OCI-LY1 (cell line): ENCODE data around the gene ISCU.

Experiments used
- H2AFZ ChIP-seq: fragments of 200-600 bp; sonication (generic), shearing (Covaris generic); 2 replicates; pipeline ENCODE4 v1.6.0; 2014; ENCODE audit warnings: antibody characterized with exemption, mild to moderate bottlenecking, low read length
- H3F3A ChIP-seq: fragments of 200-600 bp; sonication (generic), shearing (Covaris generic); 2 replicates; pipeline ENCODE4 v1.6.0; 2014; ENCODE audit warnings: mild to moderate bottlenecking, antibody characterized with exemption, low read length, moderate library complexity; ENCODE audit not compliant: insufficient read depth
- H3K27ac ChIP-seq: fragments of 200-600 bp; sonication (generic); 2 replicates; pipeline ENCODE4 v1.5.1; 2014; ENCODE audit warnings: low read length, mixed run types, mild to moderate bottlenecking, low read depth; ENCODE audit not compliant: poor library complexity, severe bottlenecking
- H3K27me3 ChIP-seq: fragments of 200-600 bp; sonication (generic); 2 replicates; pipeline ENCODE4 v1.6.0; 2014; ENCODE audit warnings: antibody characterized with exemption, mild to moderate bottlenecking, low read length, moderate library complexity; ENCODE audit not compliant: insufficient read depth
- H3K36me3 ChIP-seq: fragments of 200-600 bp; sonication (generic); 2 replicates; pipeline ENCODE4 v1.6.1; 2014; ENCODE audit warnings: mild to moderate bottlenecking, antibody characterized with exemption, low read length, moderate library complexity, mixed read lengths; ENCODE audit not compliant: insufficient read depth
- H3K4me1 ChIP-seq: fragments of 200-600 bp; sonication (generic); 2 replicates; pipeline ENCODE4 v1.5.1; 2014; ENCODE audit warnings: mild to moderate bottlenecking, low read length, moderate library complexity; ENCODE audit not compliant: insufficient read depth, severe bottlenecking
- H3K4me2 ChIP-seq: fragments of 200-600 bp; sonication (generic), shearing (Covaris generic); 2 replicates; pipeline ENCODE4 v1.6.1; 2014; ENCODE audit warnings: low read length
- H3K4me3 ChIP-seq: fragments of 200-600 bp; sonication (generic); 2 replicates; pipeline ENCODE4 v1.5.1; 2014; ENCODE audit warnings: low read length, low read depth, mild to moderate bottlenecking, mixed read lengths; ENCODE audit not compliant: poor library complexity, severe bottlenecking
- H3K79me2 ChIP-seq: fragments of 200-600 bp; shearing (Covaris generic); 2 replicates; pipeline ENCODE4 v1.6.1; 2016; ENCODE audit warnings: mixed run types, low read length, mixed read lengths; ENCODE audit not compliant: insufficient read depth
- H3K9ac ChIP-seq: fragments of 200-600 bp; sonication (generic), shearing (Covaris generic); 2 replicates; pipeline ENCODE4 v1.6.1; 2014; ENCODE audit warnings: mild to moderate bottlenecking, low read length, mixed read lengths
- H3K9me2 ChIP-seq: fragments of 200-600 bp; sonication (generic), shearing (Covaris generic); 2 replicates; pipeline ENCODE4 v1.6.1; 2014; ENCODE audit warnings: low read depth, mild to moderate bottlenecking, low read length, mixed read lengths
- H3K9me3 ChIP-seq: fragments of 200-600 bp; shearing (Covaris generic); 2 replicates; pipeline ENCODE4 v1.6.1; 2014; ENCODE audit warnings: low read length, mixed read lengths
- H4K20me1 ChIP-seq: fragments of 200-600 bp; sonication (generic), shearing (Covaris generic); 2 replicates; pipeline ENCODE4 v1.6.0; 2016; ENCODE audit warnings: mild to moderate bottlenecking, low read length; ENCODE audit not compliant: insufficient read depth
- CTCF ChIP-seq: fragments of 200-600 bp; sonication (generic), shearing (Covaris generic); IDR thresholded peaks from 2 replicates; pipeline ENCODE4 v1.5.1; 2017; ENCODE audit warnings: mild to moderate bottlenecking, antibody characterized with exemption, low read length, moderate library complexity, mixed read lengths
- EZH2 ChIP-seq: fragments of 200-600 bp; sonication (generic), shearing (Covaris generic); IDR thresholded peaks from 2 replicates; pipeline ENCODE4 v1.8.0; 2017; ENCODE audit warnings: borderline replicate concordance, mixed run types, mild to moderate bottlenecking, antibody characterized with exemption, low read length, moderate library complexity, mixed read lengths

The ISCU gene

GRCh38 chr12:108565146-108565545 lies 2.8 kb downstream of the ISCU start:
- H2AFZ ChIP-seq, result no peak overlapping the region
- H3K4me3 ChIP-seq, result no peak overlapping the region
- H3K4me1 ChIP-seq, result peaks cover 70% of the 10 kb centered on the region
- no peaks in the 10 kb centered on the region for H3F3A ChIP-seq
- H3K36me3 ChIP-seq, result peaks cover 45% of the 10 kb centered on the region; the same call in 1 of the 2 replicates
- H4K20me1 ChIP-seq, result no peaks in the 10 kb centered on the region
- H3K9ac ChIP-seq, result no peak overlapping the region
- no peaks in the 10 kb centered on the region for H3K27me3 ChIP-seq
- no peak for TF ChIP-seq EZH2
- no peak for TF ChIP-seq CTCF
- peak overlapping the region; percentile 74 for H3K27ac ChIP-seq
- peak overlapping the region; percentile 23; the same call in 1 of the 2 replicates for H3K4me2 ChIP-seq
- no peaks in the 10 kb centered on the region for H3K9me3 ChIP-seq
- no peaks in the 10 kb centered on the region for H3K9me2 ChIP-seq
- H3K79me2 ChIP-seq, result peaks cover 8% of the 10 kb centered on the region

- Histone ChIP-seq H4K20me1 (no peaks in the 10 kb centered on the region), H3K4me1 (peaks cover 74% of the 10 kb centered on the region), H3K36me3 (peaks cover 45% of the 10 kb centered on the region; the same call in 1 of the 2 replicates), H3K79me2 (no peaks in the 10 kb centered on the region; the same call in 1 of the 2 replicates), H3K27me3 (no peaks in the 10 kb centered on the region), H3K9me2 (no peaks in the 10 kb centered on the region), H3F3A (no peaks in the 10 kb centered on the region), H3K4me3 (no peak overlapping the region), H3K9ac (peak overlapping the region; percentile 46; the same call in 1 of the 2 replicates), H3K4me2 (peak overlapping the region; percentile 23; the same call in 1 of the 2 replicates), H3K27ac (peak overlapping the region; percentile 74), H2AFZ (no peak overlapping the region), H3K9me3 (no peaks in the 10 kb centered on the region)
- TF ChIP-seq EZH2, result no peak
- TF ChIP-seq CTCF, result no peak
Observed at GRCh38 chr12:108565976-108566375, 3.6 kb downstream of the ISCU start.

GRCh38 chr12:108566452-108566851 lies 4.1 kb downstream of the ISCU start:
- Histone ChIP-seq H3K36me3 (peaks cover 45% of the 10 kb centered on the region; the same call in 1 of the 2 replicates), H3K9ac (peak overlapping the region; percentile 46; the same call in 1 of the 2 replicates), H3K9me2 (no peaks in the 10 kb centered on the region), H4K20me1 (no peaks in the 10 kb centered on the region), H3K79me2 (no peaks in the 10 kb centered on the region; the same call in 1 of the 2 replicates), H3K4me3 (no peak overlapping the region), H3K9me3 (no peaks in the 10 kb centered on the region), H3K27me3 (no peaks in the 10 kb centered on the region), H3K4me1 (peaks cover 74% of the 10 kb centered on the region), H3F3A (no peaks in the 10 kb centered on the region), H2AFZ (no peak overlapping the region), H3K4me2 (no peak overlapping the region), H3K27ac (peak overlapping the region; percentile 74)
- TF ChIP-seq EZH2 (no peak), CTCF (no peak)
